Measurements from ENCODE around the gene AMOT.
"Not testable (repeated sequence)": the region's sequence is repeated elsewhere in the genome, so short reads cannot be mapped to it uniquely, and the experiment has no call there.

The AMOT gene

GRCh38 chrX:112840382-112841113, at the start of gene AMOT:
Gene AMOT, minus strand, starts transcription at chrX:112840831. Its CDS starts 17,705 bp downstream, at chrX:112823126.
- in situ Hi-C loops (cut with MboI; ENCODE audit: low sequenced_read_pairs) = no loop called here

GRCh38 chrX:112889400-112889799, 48.8 kb upstream of the AMOT start:
- in situ Hi-C loops (cut with MboI; ENCODE audit: low sequenced_read_pairs) = no loop called here

GRCh38 chrX:112888916-112889315, 48.3 kb upstream of the AMOT start:
- in situ Hi-C loops (cut with MboI; ENCODE audit: low sequenced_read_pairs) = no loop called here

GRCh38 chrX:112877771-112878173, 37.1 kb upstream of the AMOT start:
- in situ Hi-C loops (cut with MboI; ENCODE audit: low sequenced_read_pairs) = no loop called here

- in situ Hi-C loops (cut with MboI; ENCODE audit: low sequenced_read_pairs) = no loop called here
Measured at GRCh38 chrX:112874614-112875013, 34.0 kb upstream of the AMOT start.

- in situ Hi-C loops (cut with MboI; ENCODE audit: low sequenced_read_pairs) = no loop called here
Measured at GRCh38 chrX:112874175-112874574, 33.5 kb upstream of the AMOT start.

- in situ Hi-C loops (cut with MboI; ENCODE audit: low sequenced_read_pairs) = no loop called here
Measured at GRCh38 chrX:112868586-112868985, 28.0 kb upstream of the AMOT start.

GRCh38 chrX:112867570-112867969, 26.9 kb upstream of the AMOT start:
- in situ Hi-C loops (cut with MboI; ENCODE audit: low sequenced_read_pairs) = no loop called here

GRCh38 chrX:112866175-112866574, 25.5 kb upstream of the AMOT start:
- in situ Hi-C loops (cut with MboI; ENCODE audit: low sequenced_read_pairs) = no loop called here

GRCh38 chrX:112865464-112866025, 24.9 kb upstream of the AMOT start:
- in situ Hi-C loops (cut with MboI; ENCODE audit: low sequenced_read_pairs) = no loop called here

- in situ Hi-C loops (cut with MboI; ENCODE audit: low sequenced_read_pairs) = no loop called here
Measured at GRCh38 chrX:112863850-112864249, 23.2 kb upstream of the AMOT start.

GRCh38 chrX:112857478-112857878, 16.8 kb upstream of the AMOT start:
- in situ Hi-C loops (cut with MboI; ENCODE audit: low sequenced_read_pairs) = no loop called here

GRCh38 chrX:112854901-112855300, 14.3 kb upstream of the AMOT start:
- in situ Hi-C loops (cut with MboI; ENCODE audit: low sequenced_read_pairs) = not testable (repeated sequence)

GRCh38 chrX:112852851-112853250, 12.2 kb upstream of the AMOT start:
- in situ Hi-C loops (cut with MboI; ENCODE audit: low sequenced_read_pairs) = no loop called here

- in situ Hi-C loops (cut with MboI; ENCODE audit: low sequenced_read_pairs) = no loop called here
Measured at GRCh38 chrX:112851806-112852205, 11.2 kb upstream of the AMOT start.

GRCh38 chrX:112851161-112851779, 10.6 kb upstream of the AMOT start:
- in situ Hi-C loops (cut with MboI; ENCODE audit: low sequenced_read_pairs) = no loop called here

GRCh38 chrX:112849016-112849415, 8.4 kb upstream of the AMOT start:
- in situ Hi-C loops (cut with MboI; ENCODE audit: low sequenced_read_pairs) = no loop called here

GRCh38 chrX:112846782-112847181, 6.2 kb upstream of the AMOT start:
- in situ Hi-C loops (cut with MboI; ENCODE audit: low sequenced_read_pairs) = no loop called here

GRCh38 chrX:112846187-112846586, 5.6 kb upstream of the AMOT start:
- in situ Hi-C loops (cut with MboI; ENCODE audit: low sequenced_read_pairs) = no loop called here

- in situ Hi-C loops (cut with MboI; ENCODE audit: low sequenced_read_pairs) = no loop called here
Measured at GRCh38 chrX:112844250-112844649, 3.6 kb upstream of the AMOT start.

GRCh38 chrX:112841820-112842157, 1.2 kb upstream of the AMOT start:
- in situ Hi-C loops (cut with MboI; ENCODE audit: low sequenced_read_pairs) = no loop called here

GRCh38 chrX:112841114-112841819, 636 bp upstream of the AMOT start:
- in situ Hi-C loops (cut with MboI; ENCODE audit: low sequenced_read_pairs) = no loop called here
